Activated T-cell treated with anti-CD3 and anti-CD28 coated beads for 4 hours (primary cell): Measurements from ENCODE around the gene SLC18A3.

Source experiments
- DNase-seq: peaks from one replicate; pipeline ENCODE4 v3.0.0-alpha.2; 2020

SLC18A3 gene

DNA sequence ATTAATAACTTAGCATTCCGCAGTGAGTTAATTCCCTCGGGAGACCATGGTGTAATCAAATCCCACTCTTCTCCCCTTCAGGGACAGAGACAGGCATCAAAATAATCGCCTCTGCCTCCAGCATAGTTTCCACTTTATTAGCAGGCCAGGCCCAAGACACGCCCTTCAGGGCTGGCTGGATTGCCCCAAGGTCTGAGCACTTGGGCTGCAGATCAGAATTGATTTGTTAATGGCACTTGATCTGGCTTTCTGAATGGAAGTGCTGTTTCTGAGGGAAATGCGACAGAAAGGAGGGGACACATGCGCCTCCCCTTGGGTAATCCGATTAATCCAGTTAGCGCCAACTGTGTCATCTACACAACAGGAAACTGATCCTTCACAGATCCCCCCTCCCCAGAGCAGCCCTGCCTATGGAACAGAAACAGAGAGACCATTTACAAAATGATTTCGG, 19.3 kb downstream of the SLC18A3 start:
- no peak for DNase-seq

DNA sequence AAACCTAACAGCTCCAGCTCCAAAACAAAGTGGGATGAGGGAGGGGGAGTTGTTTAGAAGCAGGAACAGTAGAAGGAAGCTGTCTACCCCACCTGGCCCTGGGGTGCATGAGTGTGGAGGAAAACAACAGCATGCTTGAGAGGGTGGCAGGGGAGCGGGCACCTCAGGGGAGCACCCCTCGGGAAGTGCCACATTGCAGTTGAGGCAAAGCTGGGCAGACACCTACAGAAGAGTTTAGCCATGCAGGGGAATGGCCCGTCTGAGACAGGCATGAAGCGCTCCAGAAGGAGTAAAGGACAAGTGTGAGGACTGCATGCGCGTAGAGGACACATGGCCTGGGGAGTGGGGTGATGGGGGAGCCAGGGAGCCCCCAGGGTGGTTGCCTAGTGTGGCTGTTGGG, 21.9 kb downstream of the SLC18A3 start:
- DNase-seq, result no peak

DNA sequence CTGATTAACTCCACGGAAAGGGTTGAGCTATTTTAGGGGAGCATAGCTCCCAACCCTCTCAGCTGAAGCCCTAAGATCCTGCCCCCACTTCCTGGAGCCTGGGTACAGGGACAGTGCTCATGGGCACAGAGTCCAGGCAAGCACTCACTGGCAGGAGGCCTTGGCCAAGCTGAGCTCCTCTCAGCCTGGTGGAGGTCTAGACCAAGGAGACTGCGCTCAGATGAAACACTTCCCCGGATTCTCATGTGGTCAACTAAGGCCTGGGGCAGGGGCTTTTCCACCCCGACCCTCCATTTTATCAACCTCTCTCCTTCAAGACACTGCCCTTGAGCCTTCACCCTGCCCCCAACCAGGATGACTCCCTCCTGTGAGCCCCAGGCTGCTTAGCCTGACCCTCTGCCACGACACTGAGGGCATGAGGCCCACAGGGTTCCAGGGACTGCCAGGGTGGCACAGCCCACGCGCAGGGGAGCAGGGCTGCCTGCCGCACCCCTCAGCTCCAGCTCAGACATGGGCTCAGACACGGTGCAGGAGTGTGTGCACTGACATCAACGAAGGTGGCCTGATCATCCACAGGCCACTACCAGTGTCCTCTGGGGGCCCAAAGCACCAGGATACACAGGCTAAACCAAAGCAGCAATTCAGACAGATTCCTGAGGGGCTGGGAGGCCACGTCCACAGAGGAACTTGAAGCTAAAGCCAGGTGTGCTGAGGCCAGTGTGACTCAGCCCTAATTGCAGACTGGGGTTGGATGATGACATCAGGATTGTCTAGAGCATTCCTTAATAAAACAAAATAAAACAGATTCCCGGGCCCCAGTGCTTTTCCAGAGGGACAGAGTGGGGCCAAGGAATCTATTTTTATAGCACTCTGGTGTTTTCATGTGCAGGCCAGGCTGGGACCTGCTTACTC, 22.6 kb downstream of the SLC18A3 start:
- DNase-seq, result no peak

DNA sequence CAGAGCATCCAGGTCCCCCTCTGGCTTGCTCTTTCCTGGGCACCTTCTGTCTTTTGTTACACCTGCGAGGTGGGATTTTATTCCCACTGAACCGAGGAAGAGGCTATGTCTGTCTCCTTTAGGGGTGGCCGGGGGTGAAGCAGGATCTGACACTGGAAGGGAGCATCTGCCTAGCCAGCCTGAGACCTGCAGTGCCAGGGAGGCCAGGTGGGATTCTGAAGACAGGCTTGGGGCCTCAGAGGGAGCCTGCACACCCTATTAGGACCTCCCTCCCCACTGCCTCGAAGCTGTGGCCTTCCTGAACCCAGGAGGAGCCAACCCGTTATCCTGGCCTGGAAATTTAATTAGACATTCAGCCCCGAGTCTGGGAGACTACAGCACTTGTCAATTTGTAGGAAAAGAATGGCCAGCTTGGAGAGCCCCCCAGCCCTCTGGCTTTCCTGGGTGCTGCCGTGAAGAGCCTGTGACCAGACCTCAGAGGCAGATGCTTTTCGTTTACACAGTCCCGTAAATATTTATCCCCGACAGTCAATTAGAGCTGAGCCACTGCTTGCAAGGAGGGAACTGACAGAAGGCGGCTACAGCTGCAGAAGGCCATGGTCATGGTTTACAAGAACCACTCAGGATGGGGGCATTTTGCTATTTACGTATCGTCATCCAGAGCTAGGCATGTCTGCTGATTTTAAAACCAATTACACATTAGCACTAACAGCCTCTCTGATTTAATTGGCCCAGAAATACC, 23.4 kb downstream of the SLC18A3 start:
- DNase-seq, result no peak

DNA sequence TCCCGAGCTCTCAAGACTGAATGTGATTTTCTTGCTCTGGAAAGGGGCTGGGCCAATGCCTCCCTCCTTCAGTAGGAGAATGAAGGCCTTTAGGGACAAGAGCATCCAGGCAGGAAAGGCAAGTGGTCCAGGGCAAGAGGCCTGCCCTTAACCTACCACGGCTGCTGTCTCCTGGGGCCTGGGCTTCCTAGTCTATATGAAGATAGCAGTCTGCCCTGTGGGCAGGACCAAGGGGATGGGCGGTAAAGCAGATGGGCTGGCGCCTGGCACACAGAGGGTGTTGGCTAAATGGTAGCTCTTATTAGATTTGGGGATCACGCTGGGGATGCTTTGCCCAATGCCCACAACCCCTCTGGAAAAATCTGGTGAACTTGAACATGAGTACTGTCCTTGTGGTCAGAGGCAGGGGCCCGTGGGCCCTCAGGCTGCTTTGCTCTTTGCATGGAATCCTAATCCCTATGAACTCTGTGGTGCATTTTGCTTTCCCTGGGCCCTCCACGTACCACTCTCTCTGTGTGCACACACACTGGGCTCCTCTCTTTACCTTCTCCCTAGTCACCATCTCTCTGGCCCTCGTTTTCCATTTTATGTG, 24.1 kb downstream of the SLC18A3 start:
- no peak for DNase-seq

DNA sequence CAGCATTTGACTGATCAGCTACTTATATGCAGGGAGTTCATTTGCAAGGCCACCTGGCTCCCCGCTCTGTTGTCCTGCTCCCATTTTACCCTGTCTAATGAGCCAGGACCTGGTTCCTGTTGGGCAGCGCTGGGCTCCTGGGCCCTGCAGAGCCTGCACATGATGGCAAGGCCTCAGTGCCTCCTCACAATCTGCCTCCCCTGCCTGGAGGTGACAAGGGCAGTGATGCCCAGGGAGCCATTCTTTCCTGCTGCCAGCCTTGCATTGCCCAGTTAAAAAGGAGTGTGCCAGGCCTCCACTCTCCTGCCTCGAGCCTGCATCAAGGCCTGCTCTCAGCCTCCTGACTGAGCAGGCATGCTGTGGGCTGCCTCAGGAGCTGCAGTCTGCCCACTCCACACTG, 32.2 kb downstream of the SLC18A3 start:
- DNase-seq, result no peak

DNA sequence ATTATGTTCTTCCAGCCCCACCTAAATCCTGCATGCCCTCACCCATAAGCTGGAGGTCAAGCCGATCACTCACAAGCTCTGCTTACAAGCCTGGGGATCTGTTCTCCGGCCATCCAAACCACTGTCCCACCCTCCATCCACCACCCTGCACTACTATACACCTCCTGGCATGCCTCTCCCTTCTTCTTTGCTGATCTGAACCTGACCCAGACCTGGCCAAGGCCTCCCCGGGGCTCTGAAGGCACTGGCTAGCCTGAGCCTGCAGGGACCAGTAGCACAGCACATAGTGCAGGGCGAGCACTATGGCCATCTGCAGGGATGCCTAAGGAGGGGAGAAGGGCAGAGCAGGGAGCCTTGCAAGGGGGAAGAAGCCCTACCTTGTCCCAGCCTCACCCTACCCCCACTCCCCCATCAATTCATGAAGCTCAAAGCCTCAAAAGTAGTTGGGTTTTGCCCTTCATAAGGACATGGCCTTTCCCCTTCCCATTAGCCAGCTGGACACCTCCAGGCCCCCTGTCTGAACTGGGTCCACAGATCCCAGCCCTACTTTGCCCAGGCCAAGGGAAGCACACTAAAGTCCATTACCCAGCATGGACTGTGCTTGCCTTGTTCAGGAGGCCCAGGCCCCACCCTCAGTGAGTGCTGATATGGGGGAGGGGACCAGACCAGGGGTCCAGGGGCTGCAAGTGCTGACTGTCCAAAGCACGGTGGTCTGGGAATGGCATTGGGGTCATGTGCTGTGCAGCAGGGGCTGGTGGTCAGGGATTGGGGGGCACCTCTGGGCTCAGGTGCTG, 33.3 kb downstream of the SLC18A3 start:
- no peak for DNase-seq

DNA sequence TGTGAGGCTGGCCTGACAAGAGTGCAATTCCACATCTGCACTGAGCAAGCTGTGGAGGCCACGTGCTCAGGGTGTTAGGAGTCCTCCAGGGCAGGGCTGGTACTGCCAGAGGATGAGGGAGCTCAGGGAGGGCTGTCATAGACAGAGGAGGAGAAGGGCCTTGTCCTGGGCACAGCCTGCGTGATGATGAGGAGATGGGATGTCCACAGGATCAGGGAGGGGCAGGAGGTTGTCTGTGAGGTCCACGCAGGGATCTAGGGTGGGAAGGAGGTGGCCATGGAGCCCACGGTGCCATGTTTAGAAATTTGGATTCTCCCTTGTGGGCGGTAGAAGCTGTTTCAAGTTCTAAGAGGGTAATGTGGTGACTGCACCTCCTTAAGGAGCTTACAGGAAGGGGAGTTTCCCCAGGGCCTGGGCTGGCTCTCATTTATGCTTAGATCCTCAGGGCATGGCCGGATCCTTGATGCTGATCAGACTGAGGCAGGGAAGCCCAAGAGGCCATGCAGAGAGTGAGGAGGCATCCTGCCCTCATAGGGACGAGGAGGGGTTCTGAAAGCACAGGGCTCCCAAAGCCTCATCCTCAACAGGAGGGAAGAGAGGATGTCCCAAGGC, 34.0 kb downstream of the SLC18A3 start:
- DNase-seq, result no peak

DNA sequence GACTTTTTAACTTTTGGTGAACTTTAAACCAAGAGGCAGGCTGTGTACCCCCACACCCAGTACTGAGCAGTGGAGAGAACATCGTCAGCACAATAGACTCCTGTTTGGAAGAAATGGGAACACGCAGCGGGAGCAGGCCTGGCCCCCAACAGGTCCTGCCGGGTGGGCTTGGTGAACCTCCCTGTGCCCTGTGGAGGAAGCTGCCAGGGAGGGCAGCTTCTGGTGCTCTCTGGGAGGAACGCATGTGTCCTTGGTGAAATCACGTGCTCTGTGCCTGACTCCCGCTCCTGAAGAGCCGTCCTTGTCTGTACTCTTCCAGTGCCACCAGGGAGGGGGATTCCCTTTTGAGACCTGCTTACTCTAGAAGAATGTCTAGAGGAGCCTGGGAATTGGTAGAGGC, 35.3 kb downstream of the SLC18A3 start:
- DNase-seq, result no peak

DNA sequence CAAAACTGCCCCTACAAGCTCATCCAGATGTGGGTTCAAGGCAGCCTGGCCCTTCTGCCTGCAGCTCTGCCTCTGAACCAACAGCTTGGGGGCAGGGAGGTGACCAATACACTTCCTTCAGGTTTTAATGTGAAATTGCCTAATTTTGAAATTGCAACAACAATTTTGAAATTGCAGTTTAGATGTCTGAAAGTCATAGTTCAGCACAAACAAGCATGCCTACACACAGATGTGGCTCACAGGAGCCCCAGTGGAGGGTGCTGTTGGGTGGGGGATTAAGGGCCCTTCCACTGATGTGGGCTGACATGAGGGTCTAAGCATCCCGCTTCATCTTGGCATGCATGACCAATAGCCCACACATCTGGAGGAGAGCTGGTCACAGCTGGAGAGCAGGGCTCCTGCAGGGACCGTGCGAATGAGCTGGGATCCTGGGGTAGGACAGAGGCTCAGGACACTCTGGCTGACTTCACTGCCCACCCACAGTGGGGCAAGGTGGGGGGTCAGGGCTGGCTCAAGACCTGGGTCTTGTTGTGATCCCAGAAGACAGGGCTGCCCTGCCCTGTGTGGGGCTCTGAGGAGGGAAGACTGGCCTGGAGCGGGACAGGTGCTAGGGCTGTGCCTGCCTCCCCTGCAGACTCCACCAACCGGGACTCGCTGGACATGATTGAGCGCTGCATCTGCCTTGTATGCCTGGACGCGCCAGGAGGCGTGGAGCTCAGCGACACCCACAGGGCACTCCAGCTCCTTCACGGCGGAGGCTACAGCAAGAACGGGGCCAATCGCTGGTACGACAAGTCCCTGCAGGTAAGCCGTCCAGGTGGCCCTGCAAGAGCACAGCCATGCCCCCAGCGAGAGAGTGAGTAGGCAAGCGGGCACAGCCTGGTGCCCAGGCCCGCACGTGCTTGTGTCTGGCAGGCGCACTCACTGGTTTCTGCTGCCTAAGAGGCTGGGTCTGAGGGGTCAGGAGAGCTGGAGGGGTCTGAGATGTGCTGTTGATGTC, 36.1 kb downstream of the SLC18A3 start:
- DNase-seq, result no peak

DNA sequence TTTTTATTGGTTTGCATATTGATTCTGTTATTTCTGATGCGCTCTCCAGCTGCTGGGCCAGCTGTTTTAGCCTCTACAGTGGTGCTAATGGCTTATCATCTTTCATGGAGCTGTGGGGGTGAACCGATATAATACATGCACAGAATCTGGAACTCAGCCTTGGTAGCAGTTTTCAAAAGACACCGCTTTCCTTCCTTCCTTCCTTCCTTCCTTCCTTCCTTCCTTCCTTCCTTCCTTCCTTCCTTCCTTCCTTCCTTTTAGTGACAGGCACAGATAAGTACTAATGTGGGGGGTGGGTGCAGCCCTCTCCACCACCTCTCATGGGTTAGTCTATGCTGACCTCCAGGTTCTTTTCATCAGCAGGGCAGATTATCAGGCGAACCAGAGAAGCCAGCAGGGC, 37.4 kb downstream of the SLC18A3 start:
- DNase-seq, result no peak

DNA sequence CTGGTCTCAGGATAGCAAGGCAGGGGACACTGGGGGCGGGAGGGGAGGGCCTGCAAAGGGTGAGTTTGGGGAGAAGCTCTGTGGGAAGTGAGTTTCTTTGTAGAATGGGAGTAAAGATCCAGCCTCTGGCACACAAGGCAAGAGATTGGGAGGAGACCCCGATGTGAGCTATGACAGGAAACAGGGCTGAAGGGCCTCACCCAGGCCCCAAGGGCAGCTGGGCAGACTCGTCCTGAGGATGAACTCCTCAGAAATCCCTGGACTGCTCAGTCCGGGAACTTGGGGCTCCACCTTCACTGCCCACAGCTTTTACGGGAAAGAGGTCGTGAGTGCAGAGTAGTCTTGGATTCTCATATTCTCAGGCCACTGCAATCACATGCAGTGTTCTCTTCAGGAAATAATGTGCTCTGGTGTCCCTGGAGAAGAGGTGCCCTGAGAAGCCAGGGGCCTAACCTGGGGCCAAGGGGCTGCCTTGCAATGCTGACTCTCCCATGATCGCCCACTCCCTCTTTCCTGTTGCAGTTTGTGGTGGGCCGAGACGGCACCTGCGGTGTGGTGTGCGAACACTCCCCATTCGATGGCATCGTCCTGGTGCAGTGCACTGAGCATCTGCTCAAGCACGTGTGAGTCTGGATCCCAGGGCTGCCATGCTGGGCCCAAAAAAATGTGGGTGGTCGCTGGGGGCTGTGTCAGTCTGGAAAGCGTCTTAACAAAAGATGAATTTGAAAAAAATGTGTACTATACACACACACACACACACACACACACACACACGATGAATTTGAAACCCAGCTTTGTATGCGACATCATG, 38.1 kb downstream of the SLC18A3 start:
- no peak for DNase-seq

DNA sequence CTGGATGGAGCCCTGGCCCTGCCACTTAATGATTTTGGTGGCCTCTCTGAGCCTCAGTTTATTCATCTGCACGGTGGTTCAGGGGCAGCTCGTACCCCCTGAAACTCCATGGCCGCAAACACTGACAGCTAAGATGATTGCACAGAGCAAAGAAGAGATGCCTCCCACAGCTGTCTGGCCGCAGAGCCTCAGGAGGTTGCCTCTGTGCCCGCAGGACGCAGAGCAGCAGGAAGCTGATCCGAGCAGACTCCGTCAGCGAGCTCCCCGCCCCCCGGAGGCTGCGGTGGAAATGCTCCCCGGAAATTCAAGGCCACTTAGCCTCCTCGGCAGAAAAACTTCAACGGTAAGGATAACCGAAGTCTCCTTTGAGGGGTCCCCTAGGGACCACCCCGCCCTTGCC, 39.2 kb downstream of the SLC18A3 start:
- DNase-seq, result no peak

DNA sequence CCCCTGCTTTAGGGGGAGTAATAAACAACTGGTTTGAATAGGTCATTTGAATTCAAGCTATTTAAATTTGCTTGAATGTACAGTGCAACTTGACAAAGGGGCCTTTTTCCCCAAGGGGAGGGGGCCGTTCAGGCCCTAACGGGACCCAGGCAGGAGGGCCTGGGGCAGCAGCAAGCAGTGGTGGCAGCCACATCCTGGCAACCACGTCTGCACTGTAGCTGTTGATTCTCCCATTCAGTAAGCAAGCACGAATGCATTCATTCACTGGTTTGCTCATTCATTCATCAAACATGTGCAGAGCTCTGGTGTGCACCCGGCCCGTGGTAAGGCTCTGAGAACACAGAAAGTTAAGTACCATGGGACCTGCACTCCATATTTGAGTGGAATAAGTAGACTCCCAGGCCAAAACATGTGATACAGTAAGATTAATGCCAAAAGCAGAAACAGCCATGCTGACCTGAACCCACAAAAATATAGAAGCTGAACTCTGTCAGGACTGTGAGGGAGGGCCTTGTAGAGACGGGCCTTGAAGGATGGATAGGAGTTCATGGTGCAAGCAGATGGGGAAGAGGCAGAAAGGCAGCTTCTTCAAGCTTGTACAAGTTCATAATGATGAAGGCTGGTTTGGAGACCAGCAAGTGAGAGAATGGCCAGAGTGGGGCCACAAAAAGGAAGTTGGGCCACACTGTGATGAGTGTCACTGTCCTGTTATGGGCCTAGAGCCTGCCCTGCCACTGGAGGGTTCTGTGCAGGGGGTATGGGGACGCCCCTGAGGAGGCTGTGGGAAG, 40.0 kb downstream of the SLC18A3 start:
- no peak for DNase-seq

DNA sequence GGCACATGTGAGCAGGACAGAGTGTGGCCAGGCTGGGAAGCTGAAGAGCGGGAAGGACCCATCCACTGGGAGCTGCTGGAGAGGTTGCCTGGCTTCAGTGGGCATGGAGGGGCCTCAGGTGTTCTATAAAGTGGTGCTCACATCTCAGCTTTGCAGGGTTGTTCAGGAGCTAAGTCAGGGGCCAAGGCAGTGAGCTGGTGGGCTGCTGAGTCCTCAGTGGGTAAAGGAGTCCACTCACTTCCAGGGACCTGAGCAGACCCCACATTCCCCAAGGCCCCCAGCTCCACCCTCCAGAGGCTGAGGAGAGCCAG, 40.6 kb downstream of the SLC18A3 start:
- no peak for DNase-seq

DNA sequence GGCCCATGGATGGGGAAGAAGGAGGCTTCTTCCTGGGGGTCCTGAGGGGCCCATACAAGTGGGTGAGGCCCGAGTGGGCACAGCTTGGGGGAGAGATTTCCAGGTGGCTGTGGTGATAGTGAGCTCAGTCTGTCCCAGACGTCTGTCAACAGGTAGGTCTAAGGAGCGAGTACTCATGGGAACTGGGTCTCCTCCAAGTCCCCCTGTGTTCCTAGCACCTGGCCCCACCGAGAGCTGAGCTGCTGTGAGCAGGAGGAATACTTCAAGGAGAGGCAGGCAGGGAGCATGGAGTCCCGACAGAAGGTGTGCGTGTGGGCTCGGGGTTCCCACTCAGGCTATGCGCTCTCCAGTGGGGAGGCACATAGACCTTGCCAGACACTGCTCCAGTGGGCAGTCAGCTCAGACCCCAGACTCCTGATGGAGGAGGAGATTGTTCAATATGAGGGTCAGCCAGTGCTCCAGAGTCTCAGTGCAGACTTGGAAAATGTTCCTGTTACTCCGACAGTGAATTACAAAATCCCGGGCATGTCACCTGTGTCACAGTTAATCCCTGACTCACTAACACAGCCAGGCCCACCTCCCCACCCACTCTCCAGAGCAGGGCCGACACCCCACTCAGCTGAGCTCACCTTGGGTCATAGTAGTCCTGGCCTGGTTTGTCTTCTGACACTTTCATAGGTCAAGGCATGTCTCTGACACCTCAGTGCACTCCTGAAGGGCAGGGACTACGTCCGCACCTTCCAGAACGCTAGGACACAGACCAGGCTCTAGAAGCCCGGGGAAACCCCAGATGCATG, 41.1 kb downstream of the SLC18A3 start:
- DNase-seq, result no peak

DNA sequence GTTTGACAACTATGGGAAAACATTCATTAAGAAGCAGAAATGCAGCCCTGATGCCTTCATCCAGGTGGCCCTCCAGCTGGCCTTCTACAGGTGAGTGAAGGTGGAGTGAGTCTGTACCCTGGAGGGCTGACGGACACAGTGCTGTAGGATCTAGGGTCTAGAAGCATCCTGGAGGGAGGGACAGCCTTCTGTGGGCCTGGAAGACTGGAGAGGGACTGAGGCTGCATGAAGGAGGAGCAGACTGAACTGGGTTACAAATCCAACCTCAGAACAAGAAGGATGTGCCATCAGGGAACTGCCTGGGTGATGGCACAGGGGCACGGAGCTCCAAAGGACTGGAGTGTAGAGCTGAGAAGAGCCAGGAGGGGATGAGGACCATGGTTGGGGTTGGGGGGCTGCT, 41.8 kb downstream of the SLC18A3 start:
- no peak for DNase-seq

DNA sequence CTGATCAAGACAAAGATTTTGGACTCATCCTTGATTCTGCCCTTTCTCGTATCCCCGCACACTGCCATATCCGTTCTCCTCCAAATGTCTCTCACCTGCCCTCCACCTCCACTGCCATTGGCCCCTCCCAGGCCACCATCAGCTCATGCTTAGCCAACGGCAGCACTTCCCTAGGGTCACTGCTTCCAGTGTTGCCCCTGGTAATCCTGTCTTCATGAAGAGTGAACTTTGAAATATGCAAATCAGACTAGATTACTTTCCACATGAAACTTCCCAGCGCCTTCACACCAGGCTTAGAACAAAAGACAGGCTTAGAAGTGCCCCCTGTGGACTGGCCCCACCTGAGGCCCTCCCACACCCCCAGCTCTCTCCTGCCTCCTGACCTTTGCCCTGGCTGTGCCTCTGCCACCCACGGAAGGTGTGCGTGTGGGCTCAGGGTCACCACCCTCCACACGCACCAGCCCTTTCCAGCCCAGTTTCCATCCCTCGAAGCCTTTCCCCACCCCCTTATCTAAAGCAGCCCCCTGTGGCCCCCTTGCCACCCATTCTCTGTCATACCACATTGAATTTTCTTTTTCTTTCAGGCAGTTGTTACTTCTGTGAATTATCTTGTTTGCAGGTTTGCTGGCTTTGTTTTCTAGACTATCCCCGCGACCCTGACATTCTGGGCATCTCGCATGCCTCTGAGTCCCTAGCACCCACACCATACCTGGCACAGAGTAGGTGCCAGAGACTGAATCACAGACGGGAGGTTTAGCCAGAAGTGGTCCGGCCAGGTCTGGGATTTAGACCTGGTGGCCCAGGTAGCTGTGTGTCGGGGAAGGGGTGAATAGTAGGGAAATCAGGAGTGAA, 42.5 kb downstream of the SLC18A3 start:
- DNase-seq, result no peak
